Measurements from ENCODE around the gene MAPKAP1. TPM values are rescaled to one million over a fixed set of nuclear protein-coding genes. Genes with fewer than 3 reads are reported as not detected.
A peak's percentile ranks its signal among the peaks of the same experiment; 100 is the strongest.

MAPKAP1 gene
- total and polyA plus RNA-seq, 8 donors, result 32.7 to 212 (median 78.2) TPM

GRCh38 chr9:125681657-125682056 lies 25.4 kb downstream of the MAPKAP1 start:
- 93 to 98% (median 95%) methylated on average over 5 of the region's 5 CpGs for WGBS, 5 donors
- no peak for DNase-seq
- H3K36me3 ChIP-seq, result peaks cover 0 to 11% (median 7%) of the 10 kb centered on the region in 4 donors
- H3K27ac ChIP-seq, result no peak overlapping the region
- H3K4me3 ChIP-seq, result no peak overlapping the region
- no peaks in the 10 kb centered on the region for H3K4me1 ChIP-seq
- intact Hi-C loops (cut with DNase I; ENCODE audit: low total_unique reads), result no loop called here
- no peak for TF ChIP-seq POLR2A (IDR thresholded peaks at IDR 0.05)
- TF ChIP-seq EP300 (IDR thresholded peaks at IDR 0.05), result no peak
- no peak for TF ChIP-seq POLR2AphosphoS5 (IDR thresholded peaks at IDR 0.05)
- TF ChIP-seq CTCF (IDR thresholded peaks at IDR 0.05), result no peak
- H3K27me3 ChIP-seq, result no peaks in the 10 kb centered on the region
- no peaks in the 10 kb centered on the region for H3K9me3 ChIP-seq

- no peaks in the 10 kb centered on the region for H3K9me3 ChIP-seq
- WGBS, 5 donors, result 93 to 98% (median 95%) methylated on average over 3 of the region's 3 CpGs
- H3K27me3 ChIP-seq, result no peaks in the 10 kb centered on the region
- no peak overlapping the region for H3K4me3 ChIP-seq
- no peak for DNase-seq
- no peak for TF ChIP-seq CTCF (IDR thresholded peaks at IDR 0.05)
- TF ChIP-seq EP300 (IDR thresholded peaks at IDR 0.05), result no peak
- no peak for TF ChIP-seq POLR2A (IDR thresholded peaks at IDR 0.05)
- TF ChIP-seq POLR2AphosphoS5 (IDR thresholded peaks at IDR 0.05), result no peak
- peaks cover 0 to 11% (median 7%) of the 10 kb centered on the region in 4 donors for H3K36me3 ChIP-seq
- intact Hi-C loops (cut with DNase I; ENCODE audit: low total_unique reads), result no loop called here
- no peak overlapping the region for H3K27ac ChIP-seq
- no peaks in the 10 kb centered on the region for H3K4me1 ChIP-seq
Measured at GRCh38 chr9:125681086-125681622, 25.9 kb downstream of the MAPKAP1 start.

- TF ChIP-seq CTCF (IDR thresholded peaks at IDR 0.05) (no peak), EP300 (IDR thresholded peaks at IDR 0.05) (no peak), POLR2A (IDR thresholded peaks at IDR 0.05) (no peak), POLR2AphosphoS5 (IDR thresholded peaks at IDR 0.05) (no peak)
- H3K36me3 ChIP-seq, result peaks cover 0 to 9% (median 4%) of the 10 kb centered on the region in 4 donors
- intact Hi-C loops (cut with DNase I; ENCODE audit: low total_unique reads), result no loop called here
- no peak for DNase-seq
- H3K27me3 ChIP-seq, result no peaks in the 10 kb centered on the region
- no peak overlapping the region for H3K4me3 ChIP-seq
- H3K27ac ChIP-seq, result no peak overlapping the region
- H3K4me1 ChIP-seq, result peaks cover 0 to 4% (median under 1%) of the 10 kb centered on the region in 4 donors
- H3K9me3 ChIP-seq, result no peaks in the 10 kb centered on the region
Measured at GRCh38 chr9:125680445-125680844, 26.6 kb downstream of the MAPKAP1 start.

GRCh38 chr9:125679597-125680189 lies 27.3 kb downstream of the MAPKAP1 start:
- Histone ChIP-seq H3K4me1 (peaks cover 0 to 12% (median 5%) of the 10 kb centered on the region in 4 donors), H3K27me3 (no peaks in the 10 kb centered on the region), H3K4me3 (no peak overlapping the region), H3K36me3 (peaks cover 0 to 3% (median 0%) of the 10 kb centered on the region in 4 donors), H3K9me3 (no peaks in the 10 kb centered on the region), H3K27ac (no peak overlapping the region)
- 77 to 83% (median 80%) methylated on average over 8 of the region's 8 CpGs for WGBS, 5 donors
- no peak for TF ChIP-seq EP300 (IDR thresholded peaks at IDR 0.05)
- TF ChIP-seq CTCF (IDR thresholded peaks at IDR 0.05), result no peak
- no peak for TF ChIP-seq POLR2A (IDR thresholded peaks at IDR 0.05)
- TF ChIP-seq POLR2AphosphoS5 (IDR thresholded peaks at IDR 0.05), result no peak
- intact Hi-C loops (cut with DNase I; ENCODE audit: low total_unique reads), result no loop called here
- DNase-seq, result peak in 1 of 2 donors; percentile 11

Data from stomach (tissue), 9 donors.